Stomach (tissue), 4 donors: Measurements from ENCODE around the gene CDH2.

Source experiments
- CTCF ChIP-seq, 7 experiments: fragments of 450-650 bp in 4 of 7; fragments of 200-600 bp in 3 of 7; sonication (generic) in 3 of 7; IDR thresholded peaks; one replicate each; pipeline ENCODE4 v1.5.1; 2016 to 2019; ENCODE audit warnings: antibody characterized with exemption in 7 of 7, control low read depth in 2 of 7, mild to moderate bottlenecking in 1 of 7
- POLR2A ChIP-seq, 4 donors: fragments of 450-650 bp; IDR thresholded peaks; one replicate each; pipeline ENCODE4 v1.6.1; 2016; ENCODE audit warnings: antibody characterized with exemption in 4 of 4, control low read depth in 2 of 4, mild to moderate bottlenecking in 1 of 4, moderate library complexity in 1 of 4
- POLR2AphosphoS5 ChIP-seq, 3 donors: sonication (generic); formaldehyde crosslinking; IDR thresholded peaks; one replicate each; pipeline ENCODE4 v1.6.1; 2016; ENCODE audit warnings: antibody characterized with exemption in 3 of 3

GRCh38 chr18:28134774-28135173 lies 42.2 kb downstream of the CDH2 start:
- TF ChIP-seq CTCF (IDR thresholded peaks at IDR 0.05), result no peak
- TF ChIP-seq POLR2AphosphoS5 (IDR thresholded peaks at IDR 0.05), result no peak
- no peak for TF ChIP-seq POLR2A (IDR thresholded peaks at IDR 0.05)
